Measurements from ENCODE around the gene ZNF212. TPM values are rescaled to one million over a fixed set of nuclear protein-coding genes. Genes with fewer than 3 reads are reported as not detected.

The ZNF212 gene
- total and polyA plus RNA-seq, 2 donors = 5.9 to 16.7 TPM

- Histone ChIP-seq H3K27ac (ENCODE audit: low read depth in 1 of 2, low read length in 1 of 2) (no peak overlapping the region), H3K27me3 (ENCODE audit: control insufficient read depth in 2 of 2, insufficient read depth in 1 of 2, low read length in 1 of 2) (no peaks in the 10 kb centered on the region), H3K36me3 (ENCODE audit: control insufficient read depth in 2 of 2, insufficient read depth in 2 of 2, low read length in 1 of 2) (peaks cover 41 to 43% of the 10 kb centered on the region in 2 donors), H3K4me3 (ENCODE audit: low read length in 2 of 2) (no peak overlapping the region), H3K4me1 (ENCODE audit: control insufficient read depth in 2 of 2, insufficient read depth in 2 of 2, low read length in 2 of 2) (peaks cover 9 to 17% of the 10 kb centered on the region in 2 donors), H3K9me3 (ENCODE audit: control insufficient read depth in 2 of 2, insufficient read depth in 1 of 2, low read length in 1 of 2) (no peaks in the 10 kb centered on the region)
- 97% methylated on average over 22 of the region's 22 CpGs for WGBS
- DNase-seq (ENCODE audit: low read depth in 6 of 9, low spot score in 9 of 9) = no peak
These were observed 41.2 kb upstream of the ZNF212 start for GRCh38 chr7:149198161-149198816.

- DNase-seq (ENCODE audit: low read depth in 6 of 9, low spot score in 9 of 9) = no peak
- Histone ChIP-seq H3K27ac (ENCODE audit: low read depth in 1 of 2, low read length in 1 of 2) (no peak overlapping the region), H3K4me3 (ENCODE audit: low read length in 2 of 2) (no peak overlapping the region), H3K36me3 (ENCODE audit: control insufficient read depth in 2 of 2, insufficient read depth in 2 of 2, low read length in 1 of 2) (peaks cover 46 to 53% of the 10 kb centered on the region in 2 donors), H3K27me3 (ENCODE audit: control insufficient read depth in 2 of 2, insufficient read depth in 1 of 2, low read length in 1 of 2) (no peaks in the 10 kb centered on the region), H3K9me3 (ENCODE audit: control insufficient read depth in 2 of 2, insufficient read depth in 1 of 2, low read length in 1 of 2) (no peaks in the 10 kb centered on the region), H3K4me1 (ENCODE audit: control insufficient read depth in 2 of 2, insufficient read depth in 2 of 2, low read length in 2 of 2) (peaks cover 9 to 17% of the 10 kb centered on the region in 2 donors)
- 99% methylated on average over 6 of the region's 6 CpGs for WGBS
These were observed 40.0 kb upstream of the ZNF212 start for GRCh38 chr7:149199234-149199995.

GRCh38 chr7:149202831-149203231 lies 36.6 kb upstream of the ZNF212 start:
- no peak overlapping the region for H3K4me3 ChIP-seq (ENCODE audit: low read length in 2 of 2)
- H3K4me1 ChIP-seq (ENCODE audit: control insufficient read depth in 2 of 2, insufficient read depth in 2 of 2, low read length in 2 of 2) = no peaks in the 10 kb centered on the region
- H3K36me3 ChIP-seq (ENCODE audit: control insufficient read depth in 2 of 2, insufficient read depth in 2 of 2, low read length in 1 of 2) = peaks cover 68 to 74% of the 10 kb centered on the region in 2 donors
- 93% methylated on average over 6 of the region's 6 CpGs for WGBS
- H3K27ac ChIP-seq (ENCODE audit: low read depth in 1 of 2, low read length in 1 of 2) = no peak overlapping the region
- no peaks in the 10 kb centered on the region for H3K9me3 ChIP-seq (ENCODE audit: control insufficient read depth in 2 of 2, insufficient read depth in 1 of 2, low read length in 1 of 2)
- no peak for DNase-seq (ENCODE audit: low read depth in 6 of 9, low spot score in 9 of 9)
- no peaks in the 10 kb centered on the region for H3K27me3 ChIP-seq (ENCODE audit: control insufficient read depth in 2 of 2, insufficient read depth in 1 of 2, low read length in 1 of 2)

DNA sequence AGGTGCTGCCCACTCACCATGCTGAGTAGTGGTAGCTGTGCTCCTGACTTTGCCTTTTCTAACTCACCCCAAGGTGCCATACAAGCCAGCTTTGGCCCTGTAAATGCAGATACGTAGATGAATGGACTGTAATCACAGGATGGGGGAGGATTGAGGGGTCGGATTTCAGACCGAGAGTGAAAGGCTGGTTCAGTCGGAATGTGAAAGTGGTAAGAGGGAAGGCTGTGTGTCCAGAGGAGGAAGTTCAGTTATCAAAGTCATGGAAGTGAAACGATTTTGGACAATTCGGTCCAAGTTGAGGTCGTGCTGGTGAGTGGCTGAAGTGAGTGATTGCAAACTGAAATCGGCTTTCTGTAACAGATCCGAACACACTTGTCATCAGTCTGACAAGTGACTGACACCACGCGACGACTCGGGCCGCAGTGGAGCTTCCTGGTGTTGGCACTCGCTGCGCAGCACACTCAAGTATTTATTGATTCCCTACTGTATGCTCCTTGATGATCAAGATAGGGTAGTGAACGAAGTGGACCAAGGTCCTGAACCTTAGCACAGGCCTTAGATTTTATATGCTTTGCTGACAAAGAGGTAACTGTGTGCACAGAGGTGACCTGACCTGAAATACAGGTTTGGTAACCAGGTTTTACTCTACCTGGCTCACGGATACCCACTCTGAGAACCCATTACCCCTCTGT lies 33.6 kb upstream of the ZNF212 start:
- no peak overlapping the region for H3K27ac ChIP-seq (ENCODE audit: low read depth in 1 of 2, low read length in 1 of 2)
- H3K4me1 ChIP-seq (ENCODE audit: control insufficient read depth in 2 of 2, insufficient read depth in 2 of 2, low read length in 2 of 2) = no peaks in the 10 kb centered on the region
- DNase-seq (ENCODE audit: low read depth in 6 of 9, low spot score in 9 of 9) = no peak
- peaks cover 59 to 67% of the 10 kb centered on the region in 2 donors for H3K36me3 ChIP-seq (ENCODE audit: control insufficient read depth in 2 of 2, insufficient read depth in 2 of 2, low read length in 1 of 2)
- H3K4me3 ChIP-seq (ENCODE audit: low read length in 2 of 2) = no peak overlapping the region
- no peaks in the 10 kb centered on the region for H3K27me3 ChIP-seq (ENCODE audit: control insufficient read depth in 2 of 2, insufficient read depth in 1 of 2, low read length in 1 of 2)
- no peaks in the 10 kb centered on the region for H3K9me3 ChIP-seq (ENCODE audit: control insufficient read depth in 2 of 2, insufficient read depth in 1 of 2, low read length in 1 of 2)
- WGBS = 95% methylated on average over 18 of the region's 18 CpGs

- Histone ChIP-seq H3K9me3 (ENCODE audit: control insufficient read depth in 2 of 2, insufficient read depth in 1 of 2, low read length in 1 of 2) (no peaks in the 10 kb centered on the region), H3K27ac (ENCODE audit: low read depth in 1 of 2, low read length in 1 of 2) (no peak overlapping the region), H3K4me1 (ENCODE audit: control insufficient read depth in 2 of 2, insufficient read depth in 2 of 2, low read length in 2 of 2) (no peaks in the 10 kb centered on the region), H3K27me3 (ENCODE audit: control insufficient read depth in 2 of 2, insufficient read depth in 1 of 2, low read length in 1 of 2) (no peaks in the 10 kb centered on the region), H3K4me3 (ENCODE audit: low read length in 2 of 2) (no peak overlapping the region), H3K36me3 (ENCODE audit: control insufficient read depth in 2 of 2, insufficient read depth in 2 of 2, low read length in 1 of 2) (peaks cover 59 to 72% of the 10 kb centered on the region in 2 donors)
- WGBS = 92% methylated on average over 35 of the region's 35 CpGs
- no peak for DNase-seq (ENCODE audit: low read depth in 6 of 9, low spot score in 9 of 9)
These were observed 32.0 kb upstream of the ZNF212 start for GRCh38 chr7:149207324-149208035.

DNA sequence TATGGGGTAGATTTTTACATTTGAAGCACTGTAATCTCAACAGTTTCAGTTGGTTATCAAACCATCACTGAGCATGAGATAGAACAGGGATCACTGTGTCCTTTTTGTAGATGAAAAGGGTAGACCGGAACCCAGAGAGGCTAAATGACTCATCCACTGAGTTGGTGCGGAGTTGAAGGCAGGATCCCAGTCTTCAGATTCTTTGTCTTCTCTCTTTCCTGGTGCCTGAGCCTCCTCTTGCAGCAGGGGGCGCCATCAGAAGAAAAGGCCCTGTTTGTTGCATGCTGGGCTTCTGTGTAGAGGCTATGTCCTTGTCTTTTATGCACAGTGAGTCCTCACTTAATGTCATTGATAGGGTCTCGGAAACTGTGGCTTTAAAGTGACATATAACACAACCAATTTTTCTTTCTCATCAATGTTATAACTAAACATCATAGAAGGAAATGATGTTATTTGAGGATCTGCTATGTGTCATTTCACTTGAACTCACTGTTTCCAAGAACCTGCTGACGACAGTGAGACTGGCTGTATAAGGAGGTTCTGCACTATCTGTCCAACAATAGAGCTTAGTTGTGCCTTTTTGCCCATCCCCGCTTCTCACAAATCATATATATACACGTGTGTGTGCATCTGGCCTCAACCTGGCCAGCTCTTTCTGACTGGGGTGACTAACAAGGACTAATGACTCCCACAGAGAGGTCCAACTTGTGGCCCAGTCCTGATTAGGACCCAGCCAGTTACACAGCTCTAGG lies 29.8 kb upstream of the ZNF212 start:
- WGBS = 82% methylated on average over 7 of the region's 7 CpGs
- peak in 3 of 9 donors; percentile 21 to 66 (median 48) for DNase-seq (ENCODE audit: low read depth in 6 of 9, low spot score in 9 of 9)

GRCh38 chr7:149210551-149210950 lies 28.9 kb upstream of the ZNF212 start:
- Histone ChIP-seq H3K4me3 (ENCODE audit: low read length in 2 of 2) (no peak overlapping the region), H3K36me3 (ENCODE audit: control insufficient read depth in 2 of 2, insufficient read depth in 2 of 2, low read length in 1 of 2) (peaks cover 68 to 80% of the 10 kb centered on the region in 2 donors), H3K27me3 (ENCODE audit: control insufficient read depth in 2 of 2, insufficient read depth in 1 of 2, low read length in 1 of 2) (no peaks in the 10 kb centered on the region), H3K4me1 (ENCODE audit: control insufficient read depth in 2 of 2, insufficient read depth in 2 of 2, low read length in 2 of 2) (no peaks in the 10 kb centered on the region), H3K9me3 (ENCODE audit: control insufficient read depth in 2 of 2, insufficient read depth in 1 of 2, low read length in 1 of 2) (no peaks in the 10 kb centered on the region), H3K27ac (ENCODE audit: low read depth in 1 of 2, low read length in 1 of 2) (no peak overlapping the region)
- 98% methylated on average over 11 of the region's 11 CpGs for WGBS
- DNase-seq (ENCODE audit: low read depth in 6 of 9, low spot score in 9 of 9) = no peak

More for the DNA sequence above, 29.8 kb upstream of the ZNF212 start:
- Histone ChIP-seq H3K4me1 (ENCODE audit: control insufficient read depth in 2 of 2, insufficient read depth in 2 of 2, low read length in 2 of 2) (no peaks in the 10 kb centered on the region), H3K36me3 (ENCODE audit: control insufficient read depth in 2 of 2, insufficient read depth in 2 of 2, low read length in 1 of 2) (peaks cover 65 to 71% of the 10 kb centered on the region in 2 donors), H3K4me3 (ENCODE audit: low read length in 2 of 2) (no peak overlapping the region), H3K27me3 (ENCODE audit: control insufficient read depth in 2 of 2, insufficient read depth in 1 of 2, low read length in 1 of 2) (no peaks in the 10 kb centered on the region), H3K27ac (ENCODE audit: low read depth in 1 of 2, low read length in 1 of 2) (no peak overlapping the region), H3K9me3 (ENCODE audit: control insufficient read depth in 2 of 2, insufficient read depth in 1 of 2, low read length in 1 of 2) (no peaks in the 10 kb centered on the region)

DNA sequence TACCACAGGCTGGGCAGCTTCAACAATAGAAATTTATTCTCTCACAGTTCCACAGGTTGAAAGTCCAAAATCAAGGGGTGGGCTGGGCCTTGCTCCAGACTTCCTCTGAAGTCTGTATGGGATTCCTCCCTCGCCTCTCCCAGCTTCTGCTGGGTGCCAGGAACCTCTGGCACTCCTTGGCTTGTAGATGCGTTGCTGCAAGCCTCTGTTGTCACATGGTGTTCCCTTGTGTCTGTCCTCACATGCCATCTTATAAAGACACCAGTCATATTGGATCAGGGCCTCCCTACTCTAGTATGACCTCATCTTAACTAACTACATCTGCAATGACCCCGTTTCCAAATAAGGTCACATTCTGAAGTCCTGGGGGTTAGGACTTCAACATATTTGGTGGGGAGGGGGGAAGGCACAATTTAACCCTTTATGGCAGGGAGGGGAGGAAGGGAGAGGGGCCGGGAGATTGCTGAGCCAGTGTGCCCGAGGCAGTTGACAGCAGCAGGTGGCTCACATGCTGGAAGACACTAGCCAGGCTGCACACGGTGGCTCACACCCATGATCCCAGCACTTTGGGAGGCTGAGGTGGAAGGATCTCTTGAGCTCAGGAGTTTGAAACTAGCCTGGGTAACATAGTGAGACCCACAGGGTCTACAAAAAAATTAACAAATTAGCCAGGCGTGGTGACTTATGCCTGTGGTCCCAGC lies 25.3 kb upstream of the ZNF212 start:
- 97% methylated on average over 7 of the region's 7 CpGs for WGBS
- Histone ChIP-seq H3K36me3 (ENCODE audit: control insufficient read depth in 2 of 2, insufficient read depth in 2 of 2, low read length in 1 of 2) (peaks cover 66 to 79% of the 10 kb centered on the region in 2 donors), H3K4me3 (ENCODE audit: low read length in 2 of 2) (no peak overlapping the region), H3K4me1 (ENCODE audit: control insufficient read depth in 2 of 2, insufficient read depth in 2 of 2, low read length in 2 of 2) (no peaks in the 10 kb centered on the region), H3K27me3 (ENCODE audit: control insufficient read depth in 2 of 2, insufficient read depth in 1 of 2, low read length in 1 of 2) (no peaks in the 10 kb centered on the region), H3K9me3 (ENCODE audit: control insufficient read depth in 2 of 2, insufficient read depth in 1 of 2, low read length in 1 of 2) (no peaks in the 10 kb centered on the region), H3K27ac (ENCODE audit: low read depth in 1 of 2, low read length in 1 of 2) (no peak overlapping the region)
- no peak for DNase-seq (ENCODE audit: low read depth in 6 of 9, low spot score in 9 of 9)

Measured in thymus (tissue), 11 donors.